Left lobe of liver (tissue), 1 donor: ENCODE measurements around the gene WDPCP. TPM values are rescaled to one million over a fixed set of nuclear protein-coding genes. Genes with fewer than 3 reads are reported as not detected.

Experiments used
- total RNA-seq: library from RNA; stranded (reverse); gene quantifications from one replicate; pipeline ENCODE4 v1.2.1, GENCODE V29; 2021
- donor health status: DM: no; HTN: yes; CAD: no.

Gene WDPCP
- total RNA-seq, 1 donor from 2014 or later: 3.8 TPM

Other genes starting within 250 kb of the WDPCP start
- gene MDH1, start 486 bp upstream of the WDPCP start, total RNA-seq: 112 TPM